ENCODE data around the gene KCNJ6. TPM values are rescaled to one million over a fixed set of nuclear protein-coding genes. Genes with fewer than 3 reads are reported as not detected.

KCNJ6 gene
- total RNA-seq, 2 experiments from 2014 or later, result not detected

- H3K4me3 ChIP-seq (ENCODE audit: low read depth, low read length, poor library complexity, severe bottlenecking), result no peak overlapping the region
- intact Hi-C loops (cut with micrococcal nuclease; ENCODE audit: unreplicated experiment), result no loop called here
- H3K27ac ChIP-seq (ENCODE audit: low read depth, low read length, poor library complexity, severe bottlenecking), result no peak overlapping the region
- H3K36me3 ChIP-seq (ENCODE audit: insufficient read depth, low read length), result no peaks in the 10 kb centered on the region
- POLR2A ChIA-PET, result no interaction called here
- H3K9me2 ChIP-seq (ENCODE audit: insufficient read depth, low read length), result 0 out of 2 replicates have a peak, but pooled peaks cover 3% of the 10 kb centered on the region
- DNase-seq (ENCODE audit: low spot score), result no peak
- H4K20me1 ChIP-seq (ENCODE audit: insufficient read depth, low read length), result no peaks in the 10 kb centered on the region
- H2AFZ ChIP-seq (ENCODE audit: low read length), result no peak overlapping the region
- H3K4me1 ChIP-seq (ENCODE audit: insufficient read depth, low read length, poor library complexity, severe bottlenecking), result no peaks in the 10 kb centered on the region
- CTCF ChIA-PET (ENCODE audit: unreplicated experiment), result no interaction called here
- TF ChIP-seq, protein P1, sequence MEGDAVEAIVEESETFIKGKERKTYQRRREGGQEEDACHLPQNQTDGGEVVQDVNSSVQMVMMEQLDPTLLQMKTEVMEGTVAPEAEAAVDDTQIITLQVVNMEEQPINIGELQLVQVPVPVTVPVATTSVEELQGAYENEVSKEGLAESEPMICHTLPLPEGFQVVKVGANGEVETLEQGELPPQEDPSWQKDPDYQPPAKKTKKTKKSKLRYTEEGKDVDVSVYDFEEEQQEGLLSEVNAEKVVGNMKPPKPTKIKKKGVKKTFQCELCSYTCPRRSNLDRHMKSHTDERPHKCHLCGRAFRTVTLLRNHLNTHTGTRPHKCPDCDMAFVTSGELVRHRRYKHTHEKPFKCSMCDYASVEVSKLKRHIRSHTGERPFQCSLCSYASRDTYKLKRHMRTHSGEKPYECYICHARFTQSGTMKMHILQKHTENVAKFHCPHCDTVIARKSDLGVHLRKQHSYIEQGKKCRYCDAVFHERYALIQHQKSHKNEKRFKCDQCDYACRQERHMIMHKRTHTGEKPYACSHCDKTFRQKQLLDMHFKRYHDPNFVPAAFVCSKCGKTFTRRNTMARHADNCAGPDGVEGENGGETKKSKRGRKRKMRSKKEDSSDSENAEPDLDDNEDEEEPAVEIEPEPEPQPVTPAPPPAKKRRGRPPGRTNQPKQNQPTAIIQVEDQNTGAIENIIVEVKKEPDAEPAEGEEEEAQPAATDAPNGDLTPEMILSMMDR (conservative IDR thresholded peaks at IDR 0.05; ENCODE audit: low read length), result no peak
- TF ChIP-seq EZH2phosphoT487 (IDR thresholded peaks at IDR 0.05; ENCODE audit: borderline replicate concordance, low read depth, low read length), result no peak
- no peaks in the 10 kb centered on the region for H3K79me2 ChIP-seq (ENCODE audit: insufficient read depth, low read depth, low read length)
- no peaks in the 10 kb centered on the region for H3K9me3 ChIP-seq (ENCODE audit: low read length)
- no TSS peak for BruUV-seq (replicated peaks)
- no peak overlapping the region for H3K4me2 ChIP-seq (ENCODE audit: low read length)
Observed at GRCh38 chr21:37842163-37842919, 73.9 kb downstream of the KCNJ6 start.

GRCh38 chr21:37837381-37837780, 78.9 kb downstream of the KCNJ6 start:
- no peak for DNase-seq (ENCODE audit: low spot score)
- no peaks in the 10 kb centered on the region for H3K4me1 ChIP-seq (ENCODE audit: insufficient read depth, low read length, poor library complexity, severe bottlenecking)
- no peaks in the 10 kb centered on the region for H3K9me3 ChIP-seq (ENCODE audit: low read length)
- no TSS peak for BruUV-seq (replicated peaks)
- H3K36me3 ChIP-seq (ENCODE audit: insufficient read depth, low read length), result no peaks in the 10 kb centered on the region
- no peak overlapping the region for H2AFZ ChIP-seq (ENCODE audit: low read length)
- H3K4me2 ChIP-seq (ENCODE audit: low read length), result no peak overlapping the region
- ChIA-PET CTCF (ENCODE audit: unreplicated experiment) (no interaction called here), POLR2A (no interaction called here)
- H3K27ac ChIP-seq (ENCODE audit: low read depth, low read length, poor library complexity, severe bottlenecking), result no peak overlapping the region
- TF ChIP-seq, protein P1 (conservative IDR thresholded peaks at IDR 0.05; ENCODE audit: low read length), result no peak
- no peak for TF ChIP-seq EZH2phosphoT487 (IDR thresholded peaks at IDR 0.05; ENCODE audit: borderline replicate concordance, low read depth, low read length)
- intact Hi-C loops (cut with micrococcal nuclease; ENCODE audit: unreplicated experiment), result no loop called here
- H3K4me3 ChIP-seq (ENCODE audit: low read depth, low read length, poor library complexity, severe bottlenecking), result no peak overlapping the region
- 0 out of 2 replicates have a peak, but pooled peaks cover 3% of the 10 kb centered on the region for H3K9me2 ChIP-seq (ENCODE audit: insufficient read depth, low read length)
- H3K79me2 ChIP-seq (ENCODE audit: insufficient read depth, low read depth, low read length), result no peaks in the 10 kb centered on the region
- no peaks in the 10 kb centered on the region for H4K20me1 ChIP-seq (ENCODE audit: insufficient read depth, low read length)

DNA sequence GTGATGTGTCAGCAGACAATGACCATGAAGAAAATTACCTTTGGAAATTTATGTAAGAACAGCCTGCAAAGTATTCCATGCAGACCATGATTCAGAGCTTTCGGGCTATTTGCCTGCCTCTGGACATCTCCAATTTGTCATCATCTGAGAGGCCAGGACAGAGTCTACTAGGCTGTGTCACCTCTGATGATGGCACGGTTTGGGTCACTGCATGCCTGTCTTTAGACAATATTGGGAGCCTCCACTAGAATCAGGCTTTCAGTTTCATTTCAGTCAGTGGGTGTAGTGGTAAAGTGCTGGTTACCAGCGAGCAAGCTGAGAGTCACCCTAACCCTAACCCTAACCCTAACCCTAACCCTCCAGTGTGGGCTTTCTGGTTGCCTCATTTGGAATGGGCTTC, 80.8 kb downstream of the KCNJ6 start:
- no peak overlapping the region for H3K4me2 ChIP-seq (ENCODE audit: low read length)
- H3K4me1 ChIP-seq (ENCODE audit: insufficient read depth, low read length, poor library complexity, severe bottlenecking), result no peaks in the 10 kb centered on the region
- intact Hi-C loops (cut with micrococcal nuclease; ENCODE audit: unreplicated experiment), result no loop called here
- no peak for DNase-seq (ENCODE audit: low spot score)
- no TSS peak for BruUV-seq (replicated peaks)
- no peak for TF ChIP-seq EZH2phosphoT487 (IDR thresholded peaks at IDR 0.05; ENCODE audit: borderline replicate concordance, low read depth, low read length)
- TF ChIP-seq, protein P1 (conservative IDR thresholded peaks at IDR 0.05; ENCODE audit: low read length), result no peak
- H2AFZ ChIP-seq (ENCODE audit: low read length), result no peak overlapping the region
- H3K36me3 ChIP-seq (ENCODE audit: insufficient read depth, low read length), result no peaks in the 10 kb centered on the region
- ChIA-PET CTCF (ENCODE audit: unreplicated experiment) (no interaction called here), POLR2A (no interaction called here)
- no peaks in the 10 kb centered on the region for H3K9me2 ChIP-seq (ENCODE audit: insufficient read depth, low read length)
- no peaks in the 10 kb centered on the region for H4K20me1 ChIP-seq (ENCODE audit: insufficient read depth, low read length)
- H3K9me3 ChIP-seq (ENCODE audit: low read length), result no peaks in the 10 kb centered on the region
- no peak overlapping the region for H3K27ac ChIP-seq (ENCODE audit: low read depth, low read length, poor library complexity, severe bottlenecking)
- no peak overlapping the region for H3K4me3 ChIP-seq (ENCODE audit: low read depth, low read length, poor library complexity, severe bottlenecking)
- H3K79me2 ChIP-seq (ENCODE audit: insufficient read depth, low read depth, low read length), result no peaks in the 10 kb centered on the region
